ENCODE results near the gene ADIPOR2. TPM values are rescaled to one million over a fixed set of nuclear protein-coding genes. Genes with fewer than 3 reads are reported as not detected.

The ADIPOR2 gene
- polyA plus RNA-seq, 2 of the 4 experiments (the other 2 are of a cell fraction), result 60.4 to 65.4 TPM

DNA sequence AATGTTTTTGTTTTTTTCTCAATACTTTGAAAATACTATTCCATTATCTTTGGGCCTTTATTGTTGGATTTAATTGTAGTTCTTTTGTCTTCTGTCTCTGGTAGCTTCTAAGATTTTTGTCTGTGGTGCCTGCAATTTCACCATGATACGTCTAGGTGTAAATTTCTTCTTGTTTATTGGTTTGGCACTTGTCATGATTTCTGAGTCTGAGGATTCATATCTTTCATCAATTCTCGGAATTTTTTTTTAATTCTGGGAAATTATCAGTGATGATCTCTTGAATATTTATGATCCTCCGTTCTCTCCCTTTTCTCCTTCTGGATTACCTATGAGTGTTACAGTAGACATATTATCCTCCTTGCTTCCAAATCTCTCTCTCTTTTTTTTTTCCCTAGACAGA, 14.8 kb upstream of the ADIPOR2 start:
- DNase-seq (ENCODE audit: low read depth in 1 of 2, low spot score in 1 of 2) (no peak), FAIRE-seq (no peak), ATAC-seq (no peak)
- Histone ChIP-seq H3K4me1 (no peaks in the 10 kb centered on the region), H3K27ac (no peak overlapping the region), H3K4me3 (no peak overlapping the region), H3K4me2 (no peak overlapping the region), H3K9me3 (no peaks in the 10 kb centered on the region)
- 75% methylated on average over 3 of the region's 3 CpGs for WGBS (ENCODE audit: missing lambda C conversion rate)
- TF ChIP-seq POLR2A (IDR thresholded peaks at IDR 0.05; ENCODE audit: low read length) (no peak), ZNF302 (CRISPR knock-in tag; IDR thresholded peaks at IDR 0.05) (no peak), BHLHE40 (IDR thresholded peaks at IDR 0.05; ENCODE audit: low read depth, low read length) (no peak), ZC3H11A (IDR thresholded peaks at IDR 0.05) (no peak), ESRRA (IDR thresholded peaks at IDR 0.05; ENCODE audit: borderline replicate concordance, low read length) (no peak), ZFP36 (IDR thresholded peaks at IDR 0.05; ENCODE audit: borderline replicate concordance, partially characterized antibody) (no peak), PHF8 (IDR thresholded peaks at IDR 0.05; ENCODE audit: borderline replicate concordance, low read depth) (no peak), SREBF2 (IDR thresholded peaks at IDR 0.05) (no peak), HOXB5 (CRISPR knock-in tag; IDR thresholded peaks at IDR 0.05) (no peak)
- TF ChIP-seq, protein P1, sequence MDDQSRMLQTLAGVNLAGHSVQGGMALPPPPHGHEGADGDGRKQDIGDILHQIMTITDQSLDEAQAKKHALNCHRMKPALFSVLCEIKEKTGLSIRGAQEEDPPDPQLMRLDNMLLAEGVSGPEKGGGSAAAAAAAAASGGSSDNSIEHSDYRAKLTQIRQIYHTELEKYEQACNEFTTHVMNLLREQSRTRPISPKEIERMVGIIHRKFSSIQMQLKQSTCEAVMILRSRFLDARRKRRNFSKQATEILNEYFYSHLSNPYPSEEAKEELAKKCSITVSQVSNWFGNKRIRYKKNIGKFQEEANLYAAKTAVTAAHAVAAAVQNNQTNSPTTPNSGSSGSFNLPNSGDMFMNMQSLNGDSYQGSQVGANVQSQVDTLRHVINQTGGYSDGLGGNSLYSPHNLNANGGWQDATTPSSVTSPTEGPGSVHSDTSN (IDR thresholded peaks at IDR 0.05), result no peak
- CTCF ChIA-PET, result interaction anchor here (3.6 kb wide), 1 partner anchor 115 kb away, joined by 17 read pairs; no protein-coding TSS in a partner anchor
- POLR2A ChIA-PET, result no interaction called here

DNA sequence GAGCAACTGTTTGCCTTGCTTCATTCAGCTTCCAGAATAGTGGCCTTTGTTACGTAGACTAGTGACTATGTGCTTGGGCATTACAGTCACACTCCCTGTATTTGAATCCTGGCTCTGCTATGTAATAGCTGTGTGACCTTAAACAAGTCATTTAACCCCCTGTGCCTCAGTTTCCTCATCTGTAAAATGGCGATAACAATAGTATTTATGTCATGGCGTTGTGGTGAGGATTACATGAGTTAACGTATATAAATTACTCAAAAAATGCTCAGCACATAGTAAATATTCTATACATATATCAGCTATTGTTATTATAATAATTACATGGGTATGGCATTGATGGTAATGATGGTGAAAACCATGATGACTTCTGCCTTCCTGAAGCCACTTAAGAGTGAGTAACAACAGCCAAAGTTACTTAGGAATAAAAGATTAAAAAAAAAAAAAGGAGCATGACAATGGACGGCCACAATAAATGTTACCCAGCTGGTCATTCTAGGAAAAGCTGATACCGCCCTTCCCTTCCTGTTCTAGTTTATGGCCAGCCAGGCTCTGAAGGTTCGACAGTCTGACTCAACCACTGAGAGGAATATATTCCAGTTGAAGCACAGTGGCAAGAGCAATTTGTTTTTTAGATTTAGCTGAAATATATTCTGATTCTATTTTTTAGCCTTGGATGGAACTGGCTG, 9.9 kb upstream of the ADIPOR2 start:
- ATAC-seq (no peak), DNase-seq (ENCODE audit: low read depth in 1 of 2, low spot score in 1 of 2) (no peak), FAIRE-seq (no peak)
- H3K27ac ChIP-seq, result no peak overlapping the region
- 65% methylated on average over 7 of the region's 7 CpGs for WGBS (ENCODE audit: missing lambda C conversion rate)
- POLR2A ChIA-PET, result interaction anchor here (1.6 kb wide), 1 partner anchor 10 kb away, joined by 7 read pairs; the partner anchor contains the start of gene ADIPOR2
- H3K9me3 ChIP-seq, result no peaks in the 10 kb centered on the region
- TF ChIP-seq GATA3 (IDR thresholded peaks at IDR 0.05; ENCODE audit: borderline replicate concordance), result no peak
- no peak for TF ChIP-seq SMC3 (IDR thresholded peaks at IDR 0.05)
- no peak for TF ChIP-seq HOXB5 (CRISPR knock-in tag; IDR thresholded peaks at IDR 0.05)
- TF ChIP-seq, protein P2, sequence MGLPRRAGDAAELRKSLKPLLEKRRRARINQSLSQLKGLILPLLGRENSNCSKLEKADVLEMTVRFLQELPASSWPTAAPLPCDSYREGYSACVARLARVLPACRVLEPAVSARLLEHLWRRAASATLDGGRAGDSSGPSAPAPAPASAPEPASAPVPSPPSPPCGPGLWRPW (IDR thresholded peaks at IDR 0.05), result no peak
- TF ChIP-seq RNF2 (IDR thresholded peaks at IDR 0.05; ENCODE audit: borderline replicate concordance, low read depth), result no peak
- no peak for TF ChIP-seq RARB (CRISPR knock-in tag; IDR thresholded peaks at IDR 0.05)
- TF ChIP-seq JUNB (IDR thresholded peaks at IDR 0.05), result no peak
- TF ChIP-seq, protein P1 (IDR thresholded peaks at IDR 0.05), result no peak
- no peak for TF ChIP-seq ZC3H11A (IDR thresholded peaks at IDR 0.05)
- no peak for TF ChIP-seq NFE2L2 (conservative IDR thresholded peaks at IDR 0.05; ENCODE audit: low read length)
- TF ChIP-seq ESRRA (IDR thresholded peaks at IDR 0.05; ENCODE audit: borderline replicate concordance, low read length), result no peak
- TF ChIP-seq BHLHE40 (IDR thresholded peaks at IDR 0.05; ENCODE audit: low read depth, low read length), result no peak
- no peak for TF ChIP-seq TFCP2L1 (CRISPR knock-in tag; IDR thresholded peaks at IDR 0.05)
- no peak for TF ChIP-seq RFX5 (IDR thresholded peaks at IDR 0.05)
- TF ChIP-seq, protein P3, sequence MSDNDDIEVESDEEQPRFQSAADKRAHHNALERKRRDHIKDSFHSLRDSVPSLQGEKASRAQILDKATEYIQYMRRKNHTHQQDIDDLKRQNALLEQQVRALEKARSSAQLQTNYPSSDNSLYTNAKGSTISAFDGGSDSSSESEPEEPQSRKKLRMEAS (IDR thresholded peaks at IDR 0.05), result no peak
- TF ChIP-seq HDAC2 (IDR thresholded peaks at IDR 0.05), result no peak
- no peak for TF ChIP-seq EP300 (IDR thresholded peaks at IDR 0.05)
- TF ChIP-seq, protein P4, sequence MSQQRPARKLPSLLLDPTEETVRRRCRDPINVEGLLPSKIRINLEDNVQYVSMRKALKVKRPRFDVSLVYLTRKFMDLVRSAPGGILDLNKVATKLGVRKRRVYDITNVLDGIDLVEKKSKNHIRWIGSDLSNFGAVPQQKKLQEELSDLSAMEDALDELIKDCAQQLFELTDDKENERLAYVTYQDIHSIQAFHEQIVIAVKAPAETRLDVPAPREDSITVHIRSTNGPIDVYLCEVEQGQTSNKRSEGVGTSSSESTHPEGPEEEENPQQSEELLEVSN (IDR thresholded peaks at IDR 0.05; ENCODE audit: borderline replicate concordance, low read depth), result no peak
- TF ChIP-seq, protein P5, sequence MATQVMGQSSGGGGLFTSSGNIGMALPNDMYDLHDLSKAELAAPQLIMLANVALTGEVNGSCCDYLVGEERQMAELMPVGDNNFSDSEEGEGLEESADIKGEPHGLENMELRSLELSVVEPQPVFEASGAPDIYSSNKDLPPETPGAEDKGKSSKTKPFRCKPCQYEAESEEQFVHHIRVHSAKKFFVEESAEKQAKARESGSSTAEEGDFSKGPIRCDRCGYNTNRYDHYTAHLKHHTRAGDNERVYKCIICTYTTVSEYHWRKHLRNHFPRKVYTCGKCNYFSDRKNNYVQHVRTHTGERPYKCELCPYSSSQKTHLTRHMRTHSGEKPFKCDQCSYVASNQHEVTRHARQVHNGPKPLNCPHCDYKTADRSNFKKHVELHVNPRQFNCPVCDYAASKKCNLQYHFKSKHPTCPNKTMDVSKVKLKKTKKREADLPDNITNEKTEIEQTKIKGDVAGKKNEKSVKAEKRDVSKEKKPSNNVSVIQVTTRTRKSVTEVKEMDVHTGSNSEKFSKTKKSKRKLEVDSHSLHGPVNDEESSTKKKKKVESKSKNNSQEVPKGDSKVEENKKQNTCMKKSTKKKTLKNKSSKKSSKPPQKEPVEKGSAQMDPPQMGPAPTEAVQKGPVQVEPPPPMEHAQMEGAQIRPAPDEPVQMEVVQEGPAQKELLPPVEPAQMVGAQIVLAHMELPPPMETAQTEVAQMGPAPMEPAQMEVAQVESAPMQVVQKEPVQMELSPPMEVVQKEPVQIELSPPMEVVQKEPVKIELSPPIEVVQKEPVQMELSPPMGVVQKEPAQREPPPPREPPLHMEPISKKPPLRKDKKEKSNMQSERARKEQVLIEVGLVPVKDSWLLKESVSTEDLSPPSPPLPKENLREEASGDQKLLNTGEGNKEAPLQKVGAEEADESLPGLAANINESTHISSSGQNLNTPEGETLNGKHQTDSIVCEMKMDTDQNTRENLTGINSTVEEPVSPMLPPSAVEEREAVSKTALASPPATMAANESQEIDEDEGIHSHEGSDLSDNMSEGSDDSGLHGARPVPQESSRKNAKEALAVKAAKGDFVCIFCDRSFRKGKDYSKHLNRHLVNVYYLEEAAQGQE (IDR thresholded peaks at IDR 0.05), result no peak
- no peak overlapping the region for H3K4me2 ChIP-seq
- CTCF ChIA-PET, result interaction anchor here (0.9 to 2.7 kb wide), 6 partner anchors 14 to 259 kb away, joined by 3 to 15 read pairs (median 9); no protein-coding TSS in a partner anchor
- H3K4me1 ChIP-seq, result no peaks in the 10 kb centered on the region
- no peak overlapping the region for H3K4me3 ChIP-seq
